OCI-LY1 (cell line): Measurements from ENCODE around the gene MYO18B.

ENCODE experiments used
- H2AFZ ChIP-seq: fragments of 200-600 bp; sonication (generic), shearing (Covaris generic); 2 replicates; pipeline ENCODE4 v1.6.0; 2014; ENCODE audit warnings: antibody characterized with exemption, mild to moderate bottlenecking, low read length
- H3F3A ChIP-seq: fragments of 200-600 bp; sonication (generic), shearing (Covaris generic); 2 replicates; pipeline ENCODE4 v1.6.0; 2014; ENCODE audit warnings: mild to moderate bottlenecking, antibody characterized with exemption, low read length, moderate library complexity; ENCODE audit not compliant: insufficient read depth
- H3K27ac ChIP-seq: fragments of 200-600 bp; sonication (generic); 2 replicates; pipeline ENCODE4 v1.5.1; 2014; ENCODE audit warnings: low read length, mixed run types, mild to moderate bottlenecking, low read depth; ENCODE audit not compliant: poor library complexity, severe bottlenecking
- H3K27me3 ChIP-seq: fragments of 200-600 bp; sonication (generic); 2 replicates; pipeline ENCODE4 v1.6.0; 2014; ENCODE audit warnings: antibody characterized with exemption, mild to moderate bottlenecking, low read length, moderate library complexity; ENCODE audit not compliant: insufficient read depth
- H3K36me3 ChIP-seq: fragments of 200-600 bp; sonication (generic); 2 replicates; pipeline ENCODE4 v1.6.1; 2014; ENCODE audit warnings: mild to moderate bottlenecking, antibody characterized with exemption, low read length, moderate library complexity, mixed read lengths; ENCODE audit not compliant: insufficient read depth
- H3K4me1 ChIP-seq: fragments of 200-600 bp; sonication (generic); 2 replicates; pipeline ENCODE4 v1.5.1; 2014; ENCODE audit warnings: mild to moderate bottlenecking, low read length, moderate library complexity; ENCODE audit not compliant: insufficient read depth, severe bottlenecking
- H3K4me2 ChIP-seq: fragments of 200-600 bp; sonication (generic), shearing (Covaris generic); 2 replicates; pipeline ENCODE4 v1.6.1; 2014; ENCODE audit warnings: low read length
- H3K4me3 ChIP-seq: fragments of 200-600 bp; sonication (generic); 2 replicates; pipeline ENCODE4 v1.5.1; 2014; ENCODE audit warnings: low read length, low read depth, mild to moderate bottlenecking, mixed read lengths; ENCODE audit not compliant: poor library complexity, severe bottlenecking
- H3K79me2 ChIP-seq: fragments of 200-600 bp; shearing (Covaris generic); 2 replicates; pipeline ENCODE4 v1.6.1; 2016; ENCODE audit warnings: mixed run types, low read length, mixed read lengths; ENCODE audit not compliant: insufficient read depth
- H3K9ac ChIP-seq: fragments of 200-600 bp; sonication (generic), shearing (Covaris generic); 2 replicates; pipeline ENCODE4 v1.6.1; 2014; ENCODE audit warnings: mild to moderate bottlenecking, low read length, mixed read lengths
- H3K9me2 ChIP-seq: fragments of 200-600 bp; sonication (generic), shearing (Covaris generic); 2 replicates; pipeline ENCODE4 v1.6.1; 2014; ENCODE audit warnings: low read depth, mild to moderate bottlenecking, low read length, mixed read lengths
- H3K9me3 ChIP-seq: fragments of 200-600 bp; shearing (Covaris generic); 2 replicates; pipeline ENCODE4 v1.6.1; 2014; ENCODE audit warnings: low read length, mixed read lengths
- H4K20me1 ChIP-seq: fragments of 200-600 bp; sonication (generic), shearing (Covaris generic); 2 replicates; pipeline ENCODE4 v1.6.0; 2016; ENCODE audit warnings: mild to moderate bottlenecking, low read length; ENCODE audit not compliant: insufficient read depth
- EZH2 ChIP-seq: fragments of 200-600 bp; sonication (generic), shearing (Covaris generic); IDR thresholded peaks from 2 replicates; pipeline ENCODE4 v1.8.0; 2017; ENCODE audit warnings: borderline replicate concordance, mixed run types, mild to moderate bottlenecking, antibody characterized with exemption, low read length, moderate library complexity, mixed read lengths
- TF ChIP-seq, protein P1 (sequence below): fragments of 200-600 bp; sonication (generic), shearing (Covaris generic); IDR thresholded peaks from 2 replicates; pipeline ENCODE4 v1.5.1; 2017; ENCODE audit warnings: mild to moderate bottlenecking, antibody characterized with exemption, low read length, moderate library complexity, mixed read lengths

MYO18B gene

GRCh38 chr22:25852223-25852622 is 110.2 kb downstream of the MYO18B start:
- H3F3A ChIP-seq, result no peaks in the 10 kb centered on the region
- H3K9ac ChIP-seq, result no peak overlapping the region
- H3K4me1 ChIP-seq, result no peaks in the 10 kb centered on the region
- H3K27ac ChIP-seq, result no peak overlapping the region
- no peaks in the 10 kb centered on the region for H3K9me3 ChIP-seq
- no peak for TF ChIP-seq EZH2
- TF ChIP-seq, protein P1, sequence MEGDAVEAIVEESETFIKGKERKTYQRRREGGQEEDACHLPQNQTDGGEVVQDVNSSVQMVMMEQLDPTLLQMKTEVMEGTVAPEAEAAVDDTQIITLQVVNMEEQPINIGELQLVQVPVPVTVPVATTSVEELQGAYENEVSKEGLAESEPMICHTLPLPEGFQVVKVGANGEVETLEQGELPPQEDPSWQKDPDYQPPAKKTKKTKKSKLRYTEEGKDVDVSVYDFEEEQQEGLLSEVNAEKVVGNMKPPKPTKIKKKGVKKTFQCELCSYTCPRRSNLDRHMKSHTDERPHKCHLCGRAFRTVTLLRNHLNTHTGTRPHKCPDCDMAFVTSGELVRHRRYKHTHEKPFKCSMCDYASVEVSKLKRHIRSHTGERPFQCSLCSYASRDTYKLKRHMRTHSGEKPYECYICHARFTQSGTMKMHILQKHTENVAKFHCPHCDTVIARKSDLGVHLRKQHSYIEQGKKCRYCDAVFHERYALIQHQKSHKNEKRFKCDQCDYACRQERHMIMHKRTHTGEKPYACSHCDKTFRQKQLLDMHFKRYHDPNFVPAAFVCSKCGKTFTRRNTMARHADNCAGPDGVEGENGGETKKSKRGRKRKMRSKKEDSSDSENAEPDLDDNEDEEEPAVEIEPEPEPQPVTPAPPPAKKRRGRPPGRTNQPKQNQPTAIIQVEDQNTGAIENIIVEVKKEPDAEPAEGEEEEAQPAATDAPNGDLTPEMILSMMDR, result no peak
- H3K27me3 ChIP-seq, result no peaks in the 10 kb centered on the region
- H4K20me1 ChIP-seq, result no peaks in the 10 kb centered on the region
- H3K36me3 ChIP-seq, result no peaks in the 10 kb centered on the region
- no peaks in the 10 kb centered on the region for H3K79me2 ChIP-seq
- no peak overlapping the region for H2AFZ ChIP-seq
- no peaks in the 10 kb centered on the region for H3K9me2 ChIP-seq
- no peak overlapping the region for H3K4me2 ChIP-seq
- H3K4me3 ChIP-seq, result no peak overlapping the region

- Histone ChIP-seq H3K4me3 (no peak overlapping the region), H3K27ac (no peak overlapping the region)
Measured at GRCh38 chr22:25853078-25853477, 111.1 kb downstream of the MYO18B start.

GRCh38 chr22:25853501-25854284 is 111.7 kb downstream of the MYO18B start:
- no peak overlapping the region for H3K27ac ChIP-seq
- no peak overlapping the region for H3K4me3 ChIP-seq
- H3K9me2 ChIP-seq, result no peaks in the 10 kb centered on the region
- no peaks in the 10 kb centered on the region for H4K20me1 ChIP-seq
- H3K79me2 ChIP-seq, result no peaks in the 10 kb centered on the region
- no peak overlapping the region for H2AFZ ChIP-seq
- H3K9ac ChIP-seq, result no peak overlapping the region
- TF ChIP-seq, protein P1, result peak; percentile 50
- TF ChIP-seq EZH2, result no peak
- no peaks in the 10 kb centered on the region for H3K27me3 ChIP-seq
- no peaks in the 10 kb centered on the region for H3F3A ChIP-seq
- H3K4me1 ChIP-seq, result no peaks in the 10 kb centered on the region
- H3K36me3 ChIP-seq, result no peaks in the 10 kb centered on the region
- no peaks in the 10 kb centered on the region for H3K9me3 ChIP-seq
- H3K4me2 ChIP-seq, result no peak overlapping the region

More at GRCh38 chr22:25853078-25853477, 111.1 kb downstream of the MYO18B start:
- Histone ChIP-seq H3K9me2 (no peaks in the 10 kb centered on the region), H3K4me2 (no peak overlapping the region), H3K9me3 (no peaks in the 10 kb centered on the region), H3K36me3 (no peaks in the 10 kb centered on the region), H4K20me1 (no peaks in the 10 kb centered on the region), H2AFZ (no peak overlapping the region), H3K79me2 (no peaks in the 10 kb centered on the region), H3K9ac (no peak overlapping the region), H3F3A (no peaks in the 10 kb centered on the region), H3K4me1 (no peaks in the 10 kb centered on the region), H3K27me3 (no peaks in the 10 kb centered on the region)
- TF ChIP-seq EZH2, result no peak
- TF ChIP-seq, protein P1, result no peak
